Kidney epithelial cell (primary cell): ENCODE data around the gene POU2F2. TPM values are rescaled to one million over a fixed set of nuclear protein-coding genes. Genes with fewer than 3 reads are reported as not detected.

ENCODE experiments used
- DNase-seq: peaks from one replicate; pipeline ENCODE4 v3.0.0-alpha.2; 2010; ENCODE audit warnings: low read depth
- H3K27me3 ChIP-seq: 2 replicates; pipeline ENCODE4 v1.6.0; 2011; ENCODE audit warnings: low read length; ENCODE audit not compliant: control insufficient read depth, insufficient read depth
- H3K36me3 ChIP-seq: 2 replicates; pipeline ENCODE4 v1.5.1; 2011; ENCODE audit warnings: low read length; ENCODE audit not compliant: control insufficient read depth, insufficient read depth
- H3K4me3 ChIP-seq: 2 replicates; pipeline ENCODE4 v1.5.1; 2011; ENCODE audit warnings: low read depth, mild to moderate bottlenecking, control low read depth, low read length
- total RNA-seq: library from RNA; depleted of rRNA; stranded (reverse); fragments of >200 nt; gene quantifications from 2 replicates; pipeline ENCODE4 v1.2.3, GENCODE V29; 2015
- TF ChIP-seq, protein P1 (sequence below): IDR thresholded peaks from 2 replicates; pipeline ENCODE4 v1.5.1; 2011; ENCODE audit warnings: mild to moderate bottlenecking, moderate library complexity, low read length, control low read depth, inconsistent platforms; ENCODE audit not compliant: insufficient read depth, poor library complexity, severe bottlenecking

Gene POU2F2
- total RNA-seq, 1 donor from 2014 or later, result 2.3 TPM

DNA sequence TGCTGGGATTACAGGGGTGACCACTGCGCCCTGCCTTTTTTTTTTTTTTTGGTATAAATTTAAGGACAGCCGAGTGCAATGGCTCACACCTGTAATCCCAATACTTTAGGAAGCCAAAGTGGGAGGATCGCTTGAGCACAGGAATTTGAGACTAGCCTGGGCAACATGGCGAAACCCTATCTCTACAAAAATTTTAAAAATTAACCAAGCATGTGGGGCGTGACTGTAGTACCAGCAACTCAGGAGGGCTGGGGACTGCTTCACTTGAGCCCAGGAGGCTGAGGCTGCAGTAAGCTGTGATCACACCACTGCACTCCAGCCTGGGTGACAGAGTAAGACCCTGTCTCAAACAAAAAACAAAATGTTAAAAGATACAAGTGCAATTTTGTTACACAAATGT is 34.8 kb downstream of the POU2F2 start:
- Histone ChIP-seq H3K27me3 (peaks cover 9% of the 10 kb centered on the region), H3K36me3 (no peaks in the 10 kb centered on the region), H3K4me3 (no peak overlapping the region)
- no peak for DNase-seq
- TF ChIP-seq, protein P1, sequence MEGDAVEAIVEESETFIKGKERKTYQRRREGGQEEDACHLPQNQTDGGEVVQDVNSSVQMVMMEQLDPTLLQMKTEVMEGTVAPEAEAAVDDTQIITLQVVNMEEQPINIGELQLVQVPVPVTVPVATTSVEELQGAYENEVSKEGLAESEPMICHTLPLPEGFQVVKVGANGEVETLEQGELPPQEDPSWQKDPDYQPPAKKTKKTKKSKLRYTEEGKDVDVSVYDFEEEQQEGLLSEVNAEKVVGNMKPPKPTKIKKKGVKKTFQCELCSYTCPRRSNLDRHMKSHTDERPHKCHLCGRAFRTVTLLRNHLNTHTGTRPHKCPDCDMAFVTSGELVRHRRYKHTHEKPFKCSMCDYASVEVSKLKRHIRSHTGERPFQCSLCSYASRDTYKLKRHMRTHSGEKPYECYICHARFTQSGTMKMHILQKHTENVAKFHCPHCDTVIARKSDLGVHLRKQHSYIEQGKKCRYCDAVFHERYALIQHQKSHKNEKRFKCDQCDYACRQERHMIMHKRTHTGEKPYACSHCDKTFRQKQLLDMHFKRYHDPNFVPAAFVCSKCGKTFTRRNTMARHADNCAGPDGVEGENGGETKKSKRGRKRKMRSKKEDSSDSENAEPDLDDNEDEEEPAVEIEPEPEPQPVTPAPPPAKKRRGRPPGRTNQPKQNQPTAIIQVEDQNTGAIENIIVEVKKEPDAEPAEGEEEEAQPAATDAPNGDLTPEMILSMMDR, result no peak

DNA sequence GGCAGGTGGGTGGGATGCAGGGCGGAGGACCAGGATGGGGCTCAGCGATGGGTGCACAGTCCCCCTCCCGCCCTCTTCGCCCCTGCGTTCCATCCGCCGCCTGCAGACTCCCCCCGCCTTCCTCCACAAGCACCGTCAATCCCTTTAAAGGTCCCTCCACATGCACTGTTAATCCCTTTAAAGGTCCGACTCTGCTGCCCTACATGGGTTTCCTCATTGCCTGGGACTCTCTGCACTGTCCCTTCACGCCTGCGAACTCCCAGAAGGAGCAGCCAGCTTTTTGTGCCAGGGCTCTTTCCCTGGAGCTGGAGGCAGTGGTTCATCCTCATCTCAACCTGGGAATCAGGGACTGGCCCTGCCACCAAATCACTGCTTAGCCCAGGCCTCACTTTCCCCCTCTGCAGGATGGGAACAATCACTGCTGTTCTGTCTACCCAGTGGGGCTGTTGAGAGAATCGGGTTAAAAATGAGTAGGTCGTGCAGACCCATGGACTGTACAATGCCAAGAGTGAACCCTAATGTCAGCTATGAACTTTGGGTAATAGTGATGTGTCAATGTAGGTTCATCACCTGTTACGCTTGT is 35.9 kb downstream of the POU2F2 start:
- Histone ChIP-seq H3K27me3 (peaks cover 9% of the 10 kb centered on the region), H3K36me3 (no peaks in the 10 kb centered on the region)
- TF ChIP-seq, protein P1, result no peak

GRCh38 chr19:42095814-42096230 is 36.4 kb downstream of the POU2F2 start:
- TF ChIP-seq, protein P1, result no peak
- no peaks in the 10 kb centered on the region for H3K36me3 ChIP-seq
- H3K27me3 ChIP-seq, result peaks cover 9% of the 10 kb centered on the region
- H3K4me3 ChIP-seq, result no peak overlapping the region
- no peak for DNase-seq

More for the DNA sequence above, 35.9 kb downstream of the POU2F2 start:
- no peak overlapping the region for H3K4me3 ChIP-seq
- DNase-seq, result no peak

DNA sequence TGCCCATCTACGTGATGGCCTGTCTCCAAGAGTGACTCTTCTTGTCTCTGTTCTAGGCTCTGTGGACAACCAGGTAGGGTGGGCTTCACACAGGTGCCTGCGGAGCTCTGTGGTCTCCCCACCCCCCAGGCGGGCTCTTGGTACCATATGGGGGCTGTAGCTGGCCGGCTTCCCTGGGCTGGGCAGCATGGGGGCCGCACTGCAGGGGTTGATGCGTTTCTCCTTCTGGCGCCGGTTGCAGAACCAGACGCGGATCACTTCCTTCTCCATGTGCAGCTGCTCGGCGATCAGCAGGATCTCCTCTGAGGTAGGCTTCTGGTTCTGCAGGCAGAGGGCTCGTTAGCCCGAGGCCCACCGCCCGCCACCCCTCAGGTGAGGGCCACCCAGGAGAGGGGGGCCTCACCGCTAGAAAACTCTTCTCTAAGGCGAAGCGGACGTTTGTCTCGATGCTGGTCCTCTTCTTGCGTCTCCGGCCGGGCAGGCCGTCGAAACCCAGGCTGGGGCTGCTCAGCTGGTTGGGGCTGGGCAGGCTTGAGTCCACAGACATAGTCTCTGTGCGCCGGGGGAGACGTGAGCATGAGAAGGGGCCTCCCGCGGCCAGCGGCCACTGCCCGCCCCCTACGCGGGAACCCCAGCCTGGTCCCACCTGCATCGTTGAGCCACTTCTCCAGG is 37.0 kb downstream of the POU2F2 start:
- DNase-seq, result no peak
- Histone ChIP-seq H3K4me3 (no peak overlapping the region), H3K36me3 (no peaks in the 10 kb centered on the region), H3K27me3 (peaks cover 9% of the 10 kb centered on the region)
- TF ChIP-seq, protein P1, result no peak

DNA sequence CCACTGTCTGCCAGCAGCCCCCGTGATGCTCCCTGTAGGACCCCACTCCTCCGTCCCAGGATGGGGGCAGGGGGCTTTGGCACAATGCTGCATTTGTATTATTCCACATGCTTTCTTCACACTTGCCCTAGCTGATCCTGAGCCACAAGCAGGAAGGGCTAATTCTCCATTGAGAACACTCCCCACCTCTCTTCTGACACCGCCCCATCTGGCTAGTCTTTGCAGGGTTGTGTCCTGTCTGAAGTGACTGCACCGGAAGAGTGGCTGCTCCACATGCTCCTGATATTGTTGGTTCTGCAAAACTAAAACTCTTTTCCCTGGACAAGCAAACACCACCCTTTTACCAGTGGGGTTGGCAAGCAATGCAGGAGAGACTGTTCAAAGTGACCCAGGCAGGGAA is 38.3 kb downstream of the POU2F2 start:
- no peak overlapping the region for H3K4me3 ChIP-seq
- H3K27me3 ChIP-seq, result peaks cover 9% of the 10 kb centered on the region
- TF ChIP-seq, protein P1, result no peak
- no peaks in the 10 kb centered on the region for H3K36me3 ChIP-seq
- DNase-seq, result no peak

DNA sequence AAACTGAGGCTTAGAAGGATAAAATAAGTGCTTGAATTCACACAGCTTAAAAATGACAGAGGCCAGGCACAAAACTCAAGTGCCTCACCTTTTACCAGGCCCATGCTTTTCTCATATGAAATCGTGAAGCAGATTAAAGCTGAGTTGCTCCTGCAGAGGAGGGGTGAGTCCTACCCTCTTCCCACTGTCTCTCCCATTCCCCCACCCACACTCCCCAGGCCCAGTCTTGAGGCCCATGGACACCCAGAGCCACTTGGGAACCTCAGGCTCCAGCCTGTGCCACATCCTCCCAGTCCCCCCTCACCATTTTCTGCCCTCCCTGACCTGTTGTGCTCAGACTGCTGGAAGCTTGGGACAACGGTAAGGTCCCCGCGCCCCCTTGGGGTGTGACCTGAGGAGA is 38.7 kb downstream of the POU2F2 start:
- no peak for DNase-seq
- Histone ChIP-seq H3K27me3 (peaks cover 9% of the 10 kb centered on the region), H3K36me3 (no peaks in the 10 kb centered on the region), H3K4me3 (no peak overlapping the region)
- TF ChIP-seq, protein P1, result no peak
